ENCODE data around the gene ASB13.

Gene ASB13

DNA sequence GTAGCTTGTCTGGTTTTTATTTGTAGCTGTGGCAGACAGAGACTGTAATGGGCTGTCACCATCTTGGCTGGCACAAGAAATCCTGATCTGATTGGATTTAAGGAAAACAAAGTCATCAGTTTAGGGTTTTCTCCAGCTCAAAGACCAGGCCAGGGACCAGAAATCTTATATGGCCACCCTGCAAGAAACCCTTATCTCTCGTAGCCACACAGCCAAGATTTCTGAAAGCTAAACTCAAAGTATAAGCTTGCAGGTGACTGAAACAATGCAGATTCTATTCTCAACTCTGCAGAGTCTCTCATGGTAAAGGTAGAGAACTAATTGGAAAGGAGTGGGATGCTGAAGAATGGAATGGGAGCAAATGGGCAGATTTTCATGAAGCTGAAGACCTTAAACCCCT is 3.2 kb upstream of the ASB13 start:
- no peak for DNase-seq

DNA sequence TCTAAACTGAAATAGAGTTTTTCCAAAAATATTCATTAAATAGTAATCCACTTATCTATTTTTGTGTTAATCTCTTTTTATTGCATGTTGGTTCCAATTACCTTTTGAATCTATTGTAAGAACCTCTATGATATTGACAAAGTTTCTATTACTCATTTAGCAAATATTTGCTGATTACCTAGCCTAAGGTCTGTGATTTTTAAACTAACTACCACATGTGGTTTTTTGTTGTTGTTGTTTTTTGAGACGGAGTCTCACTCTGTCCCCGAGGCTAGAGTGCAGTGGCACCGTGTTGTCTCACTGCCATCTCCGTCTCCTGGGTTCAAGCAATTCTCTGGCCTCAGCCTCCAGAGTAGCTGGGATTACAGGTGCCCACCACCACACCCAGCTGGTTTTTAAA is 2.0 kb upstream of the ASB13 start:
- DNase-seq, result no peak

DNA sequence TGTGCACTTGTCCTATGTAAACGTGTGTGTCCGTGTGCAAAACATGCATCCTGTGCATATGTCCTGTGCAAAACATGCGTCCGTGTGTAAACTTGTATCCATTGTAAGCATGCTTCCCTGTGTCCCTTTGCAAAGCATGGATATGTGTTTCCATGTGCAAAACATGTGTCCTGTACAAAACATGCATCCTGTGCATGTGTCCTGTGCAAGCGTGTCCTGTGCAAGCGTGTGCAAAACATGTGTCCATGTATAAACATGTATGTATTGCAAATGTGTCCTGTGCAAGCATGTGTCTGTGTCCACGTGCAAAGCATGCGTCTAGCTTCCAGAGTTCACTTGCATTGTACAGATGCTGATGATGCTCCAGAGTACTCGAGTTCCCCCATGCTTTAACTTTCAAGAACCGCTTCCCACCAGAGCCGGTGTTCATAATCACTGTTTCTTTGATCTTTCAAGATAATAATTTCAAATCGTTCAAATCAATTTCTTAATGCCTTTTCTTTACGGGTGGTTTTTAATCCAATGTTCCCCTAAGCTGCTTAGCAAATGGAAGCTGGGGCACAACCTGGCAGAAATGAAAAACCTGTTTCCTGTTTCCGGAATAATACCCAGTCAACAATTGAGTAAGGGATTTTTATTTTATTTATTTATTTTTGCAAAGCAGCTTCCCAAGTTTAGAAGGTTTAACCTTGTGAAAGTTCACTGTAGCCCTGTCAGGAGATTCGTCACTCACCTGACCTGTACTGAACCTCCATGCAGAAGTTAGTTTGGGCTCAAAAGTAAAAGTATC is 641 bp upstream of the ASB13 start:
- no peak for DNase-seq

DNA sequence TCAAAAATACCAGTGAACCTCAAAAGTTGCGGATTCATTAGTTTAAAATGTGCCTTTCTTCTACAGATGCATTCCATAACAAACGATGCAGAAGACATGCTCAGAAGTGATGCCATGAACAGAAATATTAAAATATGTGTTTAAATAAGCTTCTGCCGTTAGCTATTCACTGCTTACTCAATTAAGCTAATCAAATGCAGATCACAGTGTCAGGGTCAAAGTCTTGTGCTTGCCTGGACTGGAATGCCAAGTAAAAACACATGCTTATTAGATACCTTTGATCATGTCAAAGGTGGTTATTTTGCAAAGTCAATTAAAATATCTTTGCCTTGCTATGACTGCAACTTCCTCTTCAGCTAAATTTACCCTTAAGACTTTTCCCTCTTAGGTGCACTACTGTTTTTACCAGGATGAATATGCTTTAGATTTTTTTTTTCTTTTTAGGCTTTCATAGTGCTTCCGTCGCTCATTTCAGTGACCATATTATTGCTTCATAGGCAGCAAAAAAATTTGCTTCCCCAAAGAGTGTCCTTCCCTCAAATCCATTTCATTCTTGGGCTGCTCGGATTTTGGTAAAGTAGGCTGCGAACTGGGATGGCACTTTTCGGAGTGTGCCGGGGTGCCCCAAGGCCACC is 905 bp downstream of the ASB13 start:
- no peak for DNase-seq

DNA sequence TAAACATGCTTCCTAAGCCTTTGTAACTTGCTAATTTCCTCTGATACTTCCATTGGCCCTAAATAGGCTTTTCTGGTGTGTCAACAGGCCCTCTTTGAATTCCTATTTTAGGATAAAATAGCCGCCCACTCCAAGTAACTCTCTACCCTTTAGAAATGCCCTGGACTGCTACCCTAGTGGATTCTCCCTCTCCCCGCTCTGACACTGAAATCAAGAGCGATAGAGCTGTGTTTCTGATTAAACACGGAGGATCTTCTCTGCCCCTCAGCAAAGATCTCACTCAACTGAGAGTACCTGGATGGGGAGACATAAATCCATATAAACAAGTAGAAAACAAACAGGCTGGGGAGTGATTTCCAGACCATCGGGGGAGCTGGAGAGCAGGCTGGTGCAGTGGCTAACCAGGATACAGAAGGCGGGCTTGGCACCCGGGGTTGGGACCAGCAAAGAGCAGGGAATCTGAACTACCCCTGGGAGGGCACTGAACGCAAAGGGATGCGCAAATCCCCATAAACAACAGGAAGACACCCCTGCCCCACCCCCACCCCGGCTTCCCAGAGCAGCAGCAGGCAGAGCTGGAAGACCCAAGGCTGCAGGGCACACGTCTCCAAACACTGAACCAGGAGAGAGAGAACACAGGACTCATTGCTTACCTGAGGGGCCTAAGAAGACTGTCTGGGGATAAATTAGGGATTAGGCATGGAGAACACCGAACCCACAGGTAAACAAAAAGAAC is 2.5 kb downstream of the ASB13 start:
- no peak for DNase-seq

DNA sequence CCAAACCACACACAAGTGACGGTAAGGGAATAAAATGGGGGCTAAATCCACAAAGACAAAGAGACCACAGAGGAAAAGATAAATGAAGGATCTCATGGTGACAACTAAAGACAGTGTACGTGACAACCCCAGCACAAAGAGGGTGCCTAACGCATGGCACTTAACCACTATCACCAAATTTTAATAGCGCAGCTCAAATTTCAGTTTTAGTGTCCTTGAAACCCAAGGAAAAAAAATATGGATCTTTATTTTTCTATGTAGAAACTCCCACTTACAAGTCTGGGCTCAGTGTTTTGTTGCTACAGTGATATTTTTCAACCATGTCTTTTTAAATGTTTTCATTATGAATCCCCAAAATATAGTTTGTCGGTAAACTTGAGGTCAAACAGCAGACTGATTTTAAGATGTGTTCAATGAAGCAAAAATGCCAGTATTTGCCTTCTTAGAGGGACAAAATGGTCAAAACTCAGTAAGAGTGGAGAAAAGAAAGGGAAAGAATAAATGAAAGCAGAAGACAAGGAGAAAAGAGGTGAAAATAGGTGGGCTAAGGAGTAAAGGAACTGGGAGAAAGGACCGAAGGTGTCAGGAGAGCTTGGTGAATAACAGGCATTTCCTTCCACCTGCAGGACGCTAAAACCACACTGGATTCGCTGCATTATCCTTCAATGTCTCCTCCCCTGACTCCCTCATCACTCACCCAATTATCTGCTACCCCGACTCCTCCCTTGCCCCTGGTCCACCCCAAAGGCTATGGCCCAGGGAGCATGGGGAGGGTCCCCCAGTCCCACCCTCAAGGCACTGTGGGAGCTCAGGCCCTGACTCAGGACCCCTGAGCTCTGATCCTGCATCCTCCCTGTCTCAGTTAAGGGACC is 3.5 kb downstream of the ASB13 start:
- no peak for DNase-seq

DNA sequence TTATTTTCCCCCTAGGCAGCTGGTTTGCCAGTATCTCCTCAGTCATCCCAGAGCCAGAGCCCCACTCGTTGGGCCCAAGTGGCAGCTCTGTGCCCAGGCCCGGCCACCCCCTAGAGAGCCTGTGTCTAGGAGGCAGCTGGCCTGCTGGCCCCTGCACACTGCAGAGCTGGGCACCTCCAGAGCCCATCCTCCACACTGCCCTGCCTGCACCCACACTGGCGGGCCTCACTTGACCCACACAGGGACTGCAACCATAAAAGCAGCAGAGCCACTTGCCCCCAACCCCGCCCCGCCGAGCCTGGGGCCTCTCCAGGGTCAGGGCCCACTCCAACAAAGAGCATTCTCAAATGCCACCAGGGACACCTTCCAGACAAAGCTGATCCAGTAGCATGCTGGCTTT is 5.4 kb downstream of the ASB13 start:
- no peak for DNase-seq

DNA sequence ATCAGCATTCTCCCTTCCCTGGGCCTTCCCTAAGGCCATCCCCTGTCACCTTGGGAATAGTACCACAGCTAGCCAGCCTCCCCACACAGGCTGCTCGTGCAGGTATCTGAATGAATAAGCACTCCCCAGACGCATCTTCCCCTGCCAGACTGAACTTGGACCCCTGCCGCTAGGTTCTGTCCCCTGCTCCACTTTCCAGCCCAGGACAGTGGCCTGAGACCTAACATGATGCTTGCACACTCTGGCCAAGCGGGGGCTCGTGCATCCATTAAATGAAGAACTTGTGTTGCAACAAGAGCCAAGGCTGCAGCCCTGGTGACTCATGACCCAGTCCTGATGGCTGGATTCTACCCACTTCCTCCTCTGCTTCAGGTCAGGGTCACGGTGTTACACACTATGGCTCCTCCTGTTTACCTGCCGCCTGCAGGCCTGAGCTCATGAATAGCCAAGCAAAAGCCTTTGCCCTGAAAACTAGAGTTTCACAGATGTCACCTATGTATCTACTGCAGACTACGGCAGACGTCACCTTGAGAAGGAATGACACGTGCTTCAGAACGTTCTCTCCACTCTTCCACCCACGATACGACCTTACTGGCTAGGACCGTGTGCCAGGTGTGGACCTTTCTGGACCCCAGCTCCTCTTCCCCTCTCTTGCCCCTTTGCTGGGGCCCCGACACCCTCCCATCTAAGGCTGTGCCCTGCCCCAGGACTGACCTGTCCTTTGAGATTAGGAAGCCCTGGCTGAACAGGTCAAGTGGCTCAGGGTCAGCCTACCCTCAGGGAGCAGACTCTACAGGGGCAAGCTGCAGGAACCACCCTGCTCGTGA is 6.5 kb downstream of the ASB13 start:
- DNase-seq, result no peak

DNA sequence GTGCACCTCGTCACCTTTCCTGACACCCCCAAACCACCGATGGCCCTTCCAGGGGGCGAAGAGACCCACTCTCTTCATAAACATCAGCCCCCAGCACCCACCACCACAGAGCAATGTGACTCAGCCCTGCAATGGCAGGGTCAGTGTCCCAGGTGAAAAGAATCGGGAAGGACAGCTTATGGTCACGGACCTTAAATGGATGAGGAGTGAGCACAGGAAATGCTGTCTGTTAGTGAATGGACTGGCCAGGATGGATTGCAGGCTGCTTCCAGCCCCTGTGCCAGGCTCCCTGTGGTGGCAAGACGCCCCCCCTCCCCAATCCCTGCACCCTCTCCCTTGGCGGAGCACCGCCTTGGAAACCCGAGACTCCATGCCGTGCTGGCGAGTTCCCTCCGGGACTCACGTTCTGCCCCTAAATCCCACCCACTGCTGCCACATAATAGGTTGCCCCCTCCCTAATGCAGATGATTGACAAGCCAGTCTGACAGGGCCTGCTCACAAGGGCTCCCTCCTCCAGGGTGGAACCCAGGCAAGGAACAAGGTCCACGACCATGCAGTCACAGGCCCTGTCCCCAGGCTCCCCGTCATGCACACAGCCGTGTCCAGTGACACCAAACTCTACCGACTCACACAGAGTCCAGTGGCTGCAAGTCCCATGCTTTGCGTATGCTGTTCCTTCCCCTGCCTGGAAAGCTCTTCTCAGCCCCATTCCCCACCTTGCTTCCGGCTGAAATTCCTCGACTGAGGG is 7.3 kb downstream of the ASB13 start:
- no peak for DNase-seq

DNA sequence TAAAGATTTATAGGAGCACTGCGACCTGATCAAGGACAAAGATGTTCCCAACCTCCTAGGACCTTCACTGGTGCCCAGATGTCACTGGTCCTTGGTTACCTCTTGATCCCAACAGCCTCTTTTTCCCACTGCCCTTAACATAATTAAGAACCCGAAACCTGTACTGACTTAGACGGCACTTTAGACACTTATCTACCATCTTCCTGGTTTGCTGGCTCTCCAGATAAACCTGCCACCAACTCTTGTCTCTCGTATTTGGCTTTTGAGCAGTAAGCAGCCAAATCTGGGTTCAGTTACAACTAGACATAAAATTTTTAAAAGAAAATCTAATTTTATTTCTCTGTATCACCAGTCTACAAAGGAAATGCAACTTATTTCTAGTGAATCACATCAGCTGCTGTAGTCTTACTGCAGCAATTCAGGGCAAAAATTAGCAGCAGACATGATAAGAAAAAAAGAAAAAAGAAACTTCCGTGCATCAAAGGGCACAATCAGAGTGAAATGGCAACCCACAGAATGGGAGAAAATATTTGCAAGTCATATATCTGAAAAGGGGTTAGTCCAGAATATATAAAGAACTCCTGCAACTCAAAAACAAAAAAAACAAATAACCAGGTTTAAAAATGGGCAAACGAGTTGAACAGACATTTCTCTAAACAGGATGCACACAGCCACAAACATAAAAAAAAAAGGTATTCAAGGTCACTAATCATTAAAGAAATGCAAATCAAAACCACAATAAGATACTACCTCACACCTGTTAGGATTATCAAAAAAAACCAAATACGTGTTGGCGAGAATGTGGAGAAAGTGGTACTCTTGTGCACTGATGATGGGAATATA is 9.4 kb downstream of the ASB13 start:
- no peak for DNase-seq

DNA sequence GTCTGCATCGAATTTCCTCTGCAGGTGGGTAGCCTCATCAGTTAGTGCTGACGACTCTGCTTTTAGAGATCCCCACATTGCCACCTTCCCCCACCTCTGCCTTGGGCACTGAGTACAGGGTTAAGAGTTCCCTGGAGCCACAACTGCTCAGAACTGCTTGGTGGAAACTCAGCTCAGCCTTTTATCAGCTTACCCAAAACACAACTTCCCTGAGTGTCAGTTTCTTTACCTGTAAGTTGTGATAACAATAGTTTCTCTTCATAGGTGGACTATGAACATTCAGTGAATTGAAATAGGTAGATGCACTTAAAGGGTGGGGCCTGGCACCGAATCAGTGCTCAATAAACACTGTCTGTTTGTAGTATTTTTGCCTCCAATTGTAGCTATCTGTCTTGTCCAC is 11.3 kb downstream of the ASB13 start:
- no peak for DNase-seq

DNA sequence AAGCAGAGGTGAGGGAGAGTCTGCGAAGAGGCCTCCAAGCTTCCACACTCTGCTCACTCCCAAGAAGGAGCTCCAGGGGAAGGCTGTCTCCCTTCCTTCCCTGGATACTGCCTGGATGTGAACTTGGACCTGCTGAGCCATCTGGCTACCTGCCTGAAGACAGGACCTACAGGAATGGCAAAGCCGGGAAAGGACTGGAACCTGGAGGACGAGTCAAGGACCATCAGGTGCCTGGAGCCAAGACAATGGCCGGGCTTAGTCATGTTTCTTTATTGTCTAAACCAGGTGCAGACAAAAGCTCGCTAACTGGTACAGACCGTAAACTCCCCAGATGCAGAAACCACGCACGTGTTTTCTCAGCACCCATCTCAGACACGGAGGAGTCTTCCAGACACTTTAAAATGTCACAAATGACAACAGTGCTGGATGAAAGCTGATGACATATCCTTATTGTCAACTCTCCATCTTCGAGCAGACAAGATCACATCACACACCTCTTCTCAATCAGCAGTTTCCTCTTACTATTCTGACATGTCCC is 12.1 kb downstream of the ASB13 start:
- no peak for DNase-seq

DNA sequence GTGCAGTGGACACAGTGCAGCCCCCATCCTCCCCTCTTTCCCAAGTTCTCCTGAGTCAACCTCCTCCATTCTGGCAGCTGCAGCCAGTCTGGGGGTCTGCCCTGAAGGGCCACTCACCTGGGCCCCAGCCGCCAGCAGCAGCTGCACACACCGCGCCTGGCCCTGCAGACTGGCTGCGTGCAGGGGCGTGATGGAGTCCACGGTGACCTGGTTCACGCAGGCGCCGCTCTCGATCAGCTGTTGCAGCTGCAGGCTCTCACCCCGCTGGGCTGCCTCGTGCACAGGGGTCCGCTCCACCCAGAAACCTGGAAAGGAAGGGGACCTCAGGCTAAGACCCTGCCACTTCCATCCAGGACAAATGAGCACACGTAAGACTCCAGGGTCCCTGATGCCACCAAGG is 13.6 kb downstream of the ASB13 start:
- DNase-seq, result no peak

DNA sequence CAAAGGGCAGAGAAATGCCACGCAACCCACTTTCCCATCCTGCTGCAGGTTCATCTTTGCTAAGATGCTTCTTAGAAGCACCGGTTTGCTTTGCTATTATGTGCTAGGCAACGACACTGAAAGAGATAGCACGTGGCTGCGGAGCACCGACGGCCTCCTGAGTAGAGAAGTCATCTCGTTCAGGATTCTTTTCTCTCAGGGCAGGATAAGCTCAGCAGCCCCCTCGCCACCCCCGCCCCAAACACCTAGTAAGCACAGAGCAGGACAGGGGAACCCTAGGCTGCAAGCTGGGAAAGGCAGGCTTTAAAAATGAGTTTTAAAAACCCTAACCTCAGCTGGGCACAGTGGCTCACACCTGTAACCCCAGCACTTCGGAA is 15.0 kb downstream of the ASB13 start:
- DNase-seq, result no peak

DNA sequence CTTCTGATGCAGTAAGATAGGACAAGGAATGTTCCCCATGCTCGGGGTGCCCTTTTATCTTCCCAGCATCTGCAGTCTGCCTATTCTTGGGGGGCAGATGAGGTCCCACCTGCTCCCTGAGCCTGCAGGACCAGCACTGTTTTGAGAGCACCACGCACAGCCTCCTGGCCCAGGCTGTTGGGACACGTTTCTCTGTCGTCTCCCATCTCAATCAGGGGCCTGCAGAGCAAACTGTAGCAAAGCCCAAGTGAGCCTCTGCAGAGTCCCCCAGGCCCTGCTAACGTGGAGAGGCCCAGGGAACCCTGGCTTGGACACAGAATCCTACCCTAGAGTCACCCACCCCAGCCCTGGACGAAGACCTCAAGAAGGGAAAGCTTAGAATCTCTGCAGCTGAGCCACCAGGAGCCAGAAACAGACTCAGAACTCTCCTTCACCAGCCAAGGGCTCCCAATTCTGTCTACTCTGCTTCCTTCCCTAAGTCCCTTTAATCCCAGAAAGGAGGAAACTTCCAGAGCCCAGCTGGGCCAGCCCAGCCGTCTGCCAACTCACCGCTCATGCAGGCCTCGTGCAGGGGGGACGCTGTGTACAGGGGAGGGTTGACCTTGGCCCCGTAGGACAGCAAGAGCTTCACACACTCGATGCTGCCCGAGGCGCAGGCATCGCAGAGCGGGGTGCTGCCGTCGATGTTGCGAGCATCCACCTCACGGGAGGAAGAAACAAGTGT is 15.6 kb downstream of the ASB13 start:
- no peak for DNase-seq

DNA sequence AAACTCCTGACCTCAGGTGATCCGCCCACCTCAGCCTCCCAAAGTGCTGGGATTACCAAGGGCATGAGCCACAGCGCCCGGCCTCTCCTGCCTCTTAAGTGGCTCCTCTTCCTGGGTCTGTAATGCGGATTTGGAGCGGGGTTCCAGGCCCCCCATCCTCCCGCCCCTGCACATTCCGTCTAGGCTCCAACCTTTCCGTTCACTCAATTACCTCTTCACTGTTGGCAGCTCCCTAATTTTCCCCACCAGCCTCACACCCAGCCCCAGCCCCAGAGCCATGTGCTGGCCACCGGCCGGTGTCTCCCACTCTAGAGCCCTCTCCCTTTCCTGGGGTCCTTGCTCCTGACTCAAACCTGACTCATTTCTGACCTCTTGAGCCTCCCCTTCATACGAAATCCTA is 16.6 kb downstream of the ASB13 start:
- DNase-seq, result no peak

DNA sequence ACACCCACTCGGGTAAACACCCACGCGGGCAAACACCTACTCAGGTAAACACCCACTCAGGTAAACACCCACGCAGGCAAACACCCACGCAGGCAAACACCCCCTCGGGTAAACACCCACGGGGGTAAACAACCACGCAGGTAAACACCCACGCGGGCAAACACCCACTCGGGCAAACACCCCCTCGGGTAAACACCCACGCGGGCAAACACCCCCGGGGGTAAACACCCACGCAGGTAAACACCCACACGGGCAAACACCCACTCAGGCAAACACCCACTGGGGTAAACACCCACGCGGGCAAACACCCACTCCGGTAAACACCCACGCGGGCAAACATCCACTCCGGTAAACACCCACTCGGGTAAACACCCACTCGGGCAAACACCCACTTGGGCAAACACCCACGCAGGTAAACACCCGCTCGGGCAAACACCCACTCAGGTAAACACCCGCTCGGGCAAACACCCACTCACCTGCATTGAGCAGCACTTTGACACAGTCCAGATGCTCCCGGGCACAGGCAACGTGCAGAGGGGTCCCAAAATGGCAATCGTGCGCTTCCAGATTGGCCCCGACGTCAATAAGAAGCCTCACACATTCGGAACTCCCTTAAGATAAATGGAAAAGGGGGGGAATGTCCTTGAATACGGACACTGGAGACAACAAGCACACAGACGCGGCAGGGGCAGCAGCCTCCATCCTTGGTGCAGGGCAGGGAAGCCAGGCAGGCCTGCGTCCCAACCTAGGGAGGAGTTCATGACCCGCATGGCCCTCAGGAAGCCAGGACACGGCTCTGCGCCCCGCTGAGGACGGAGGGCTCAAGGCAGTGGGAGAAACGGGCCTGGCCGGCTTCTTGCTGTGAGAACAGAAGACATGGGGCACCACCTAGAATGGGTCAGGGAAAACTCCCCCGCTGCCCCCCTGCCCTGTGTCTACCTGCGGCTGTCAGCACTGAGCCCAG is 17.6 kb downstream of the ASB13 start:
- no peak for DNase-seq
